GM18499 (cell line): ENCODE results near the gene CTDSPL2.
A peak's percentile ranks its signal among the peaks of the same experiment; 100 is the strongest.
"Not testable (repeated sequence)": the region's sequence is repeated elsewhere in the genome, so short reads cannot be mapped to it uniquely, and the experiment has no call there.

Experiments
- ATAC-seq: cut with Tn5 transposase; IDR thresholded peaks from one replicate; pipeline ENCODE4 v1.9.1; 2021; ENCODE audit warnings: moderate number of reproducible peaks; ENCODE audit not compliant: insufficient read depth, unreplicated experiment

CTDSPL2 gene

DNA sequence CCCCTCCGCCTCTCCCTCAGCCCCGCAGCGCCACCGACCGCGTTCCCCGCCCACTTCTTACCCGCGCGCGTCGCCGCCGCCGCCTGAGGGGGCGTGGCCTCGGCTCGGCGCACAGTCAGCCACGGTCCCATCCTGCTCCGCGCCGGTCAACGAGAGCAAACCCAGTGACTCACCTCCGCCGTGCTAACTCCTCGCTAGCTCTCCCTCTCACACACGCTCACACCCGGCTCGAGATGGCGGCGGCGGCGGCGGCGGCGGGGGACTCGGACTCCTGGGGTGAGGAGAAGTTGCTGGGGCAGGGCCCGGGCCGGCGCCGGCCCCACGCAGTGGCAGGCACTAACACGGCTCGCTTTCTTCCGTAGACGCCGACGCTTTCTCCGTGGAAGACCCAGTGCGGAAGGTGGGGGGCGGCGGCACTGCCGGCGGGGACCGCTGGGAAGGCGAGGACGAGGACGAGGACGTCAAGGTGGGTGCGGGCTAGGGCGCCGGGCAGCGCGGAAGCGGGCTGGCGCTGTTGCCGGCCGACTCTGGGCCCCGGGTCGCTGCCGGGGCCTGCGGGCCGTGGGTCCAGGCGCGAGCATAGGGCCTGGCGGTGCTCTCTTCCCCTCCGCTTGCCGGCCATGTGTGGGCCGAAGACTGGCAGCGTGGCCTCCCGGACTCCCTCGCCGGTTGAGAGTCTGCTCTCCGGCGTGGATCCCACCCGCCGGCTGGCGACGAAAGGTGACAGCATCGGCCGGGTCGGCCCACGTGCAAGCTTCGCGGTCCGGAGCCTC lies 109.7 kb downstream of the CTDSPL2 start, which contains the start of gene EIF3J:
Gene EIF3J, plus strand, starts transcription at position 186 of the 773 bp plus-strand sequence. Its CDS starts 48 bp downstream, at position 234.
- peak; percentile 83 for ATAC-seq

- no peak for ATAC-seq
These were observed 110.4 kb downstream of the CTDSPL2 start for GRCh38 chr15:44537735-44538240.

- ATAC-seq, result no peak
These were observed 114.0 kb downstream of the CTDSPL2 start for GRCh38 chr15:44541282-44541958.

- ATAC-seq, result no peak
These were observed 115.2 kb downstream of the CTDSPL2 start for GRCh38 chr15:44542596-44542995.

DNA sequence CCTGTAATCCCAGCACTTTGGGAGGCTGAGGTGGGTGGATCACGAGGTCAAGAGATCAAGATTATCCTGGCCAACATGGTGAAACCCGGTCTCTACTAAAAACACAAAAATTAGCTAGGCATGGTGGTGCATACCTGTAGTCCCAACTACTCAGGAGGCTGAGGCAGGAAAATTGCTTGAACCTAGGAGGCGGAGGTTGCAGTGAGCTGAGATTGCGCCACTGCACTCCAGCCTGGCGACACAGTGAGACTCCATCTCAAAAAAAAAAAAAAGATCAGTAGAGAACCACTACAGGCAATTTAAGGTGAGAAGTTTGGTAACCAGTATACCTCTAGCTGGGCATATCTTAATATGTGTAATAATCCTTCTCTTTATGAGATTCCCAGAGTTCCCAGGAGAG lies 117.3 kb downstream of the CTDSPL2 start:
- ATAC-seq, result not testable (repeated sequence)

GRCh38 chr15:44545913-44546802 lies 118.7 kb downstream of the CTDSPL2 start:
- no peak for ATAC-seq

DNA sequence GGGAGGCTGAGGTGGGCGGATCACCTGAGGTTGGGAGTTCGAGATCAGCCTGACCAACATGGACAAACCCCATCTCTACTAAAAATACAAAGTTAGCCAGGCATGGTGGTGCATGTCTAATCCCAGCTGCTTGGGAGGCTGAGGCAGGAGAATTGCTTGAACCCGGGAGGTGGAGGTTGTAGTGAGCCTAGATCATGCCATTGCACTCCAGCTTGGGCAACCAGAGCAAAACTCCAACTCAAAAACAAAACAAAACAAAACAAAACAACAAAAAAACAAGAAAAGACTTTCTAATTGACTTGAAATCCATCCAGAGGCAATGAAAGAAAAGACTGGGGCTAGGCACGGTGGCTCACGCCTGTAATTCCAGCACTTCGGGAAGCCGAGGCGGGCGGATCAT lies 121.7 kb downstream of the CTDSPL2 start:
- not testable (repeated sequence) for ATAC-seq

DNA sequence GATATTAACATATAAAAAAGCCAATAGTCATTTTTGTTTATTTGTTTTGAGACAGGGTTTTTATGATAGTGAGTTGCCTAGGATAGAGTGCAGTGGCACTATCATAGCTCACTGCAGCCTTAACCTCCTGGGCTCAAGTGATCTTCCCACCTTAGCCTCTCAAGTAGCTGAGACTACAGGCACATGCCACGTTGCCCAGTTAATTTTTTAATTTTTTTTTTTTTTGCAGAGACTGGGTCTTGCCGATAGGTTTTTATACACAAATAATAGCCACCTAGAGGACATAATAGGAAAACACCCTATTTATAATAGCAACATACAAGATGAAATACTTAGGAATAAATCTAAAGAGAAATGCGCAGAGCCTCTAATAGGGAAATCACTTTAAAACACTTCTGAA lies 122.8 kb downstream of the CTDSPL2 start:
- ATAC-seq, result no peak

DNA sequence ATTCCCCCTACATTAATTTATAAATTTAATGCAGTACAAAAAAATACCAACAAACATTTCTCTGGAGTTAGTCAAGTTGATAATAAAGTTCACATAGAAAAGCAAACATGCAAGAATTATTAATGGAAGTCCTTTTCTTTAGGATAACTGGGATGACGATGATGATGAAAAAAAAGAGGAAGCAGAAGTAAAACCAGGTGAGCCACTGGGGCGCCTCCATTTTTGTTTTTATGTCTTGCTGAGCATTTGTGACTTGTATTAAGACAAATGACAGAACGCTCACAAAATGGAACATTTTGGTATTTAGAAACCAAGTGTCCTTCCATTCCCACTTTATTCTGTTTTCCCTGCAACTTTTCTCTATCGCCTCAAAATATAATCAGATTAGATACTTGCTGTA lies 123.3 kb downstream of the CTDSPL2 start:
- ATAC-seq, result no peak

DNA sequence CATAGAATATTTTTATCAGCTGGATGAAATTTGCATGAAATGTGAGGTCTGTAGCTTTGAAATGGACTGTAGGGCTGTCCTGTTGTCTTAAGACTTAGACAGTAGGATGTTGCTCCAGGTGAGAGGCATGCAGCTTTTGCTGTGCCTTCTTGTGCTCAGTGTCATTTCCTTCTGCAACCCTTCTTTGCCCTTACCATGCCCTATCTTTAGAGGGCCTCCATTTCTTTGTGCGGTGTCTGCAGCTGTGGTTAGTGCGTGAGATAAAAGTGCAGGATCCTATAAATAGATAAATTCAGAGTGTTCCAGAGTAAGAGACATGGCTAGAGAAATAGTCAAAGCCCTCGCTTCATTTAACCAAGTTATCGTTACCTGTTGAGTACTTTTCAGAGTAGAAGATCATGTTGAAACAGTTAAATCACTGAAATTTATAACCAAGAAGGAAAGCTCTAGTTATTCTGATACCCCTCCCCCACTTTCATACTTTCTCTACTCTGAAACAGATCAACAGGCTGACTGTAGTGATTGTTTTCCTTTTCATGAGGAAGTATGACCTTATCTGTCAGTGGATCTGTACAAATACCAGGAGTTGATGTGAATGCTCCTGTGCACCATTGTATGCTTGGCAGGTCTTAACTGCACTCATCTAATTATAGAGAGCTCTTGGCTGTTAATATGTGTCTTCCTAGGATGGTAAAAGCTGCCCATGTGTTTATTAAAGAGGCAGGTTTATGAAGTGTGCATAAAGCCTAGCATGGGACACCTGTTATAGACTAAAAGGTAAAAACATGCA lies 127.7 kb downstream of the CTDSPL2 start:
- no peak for ATAC-seq

DNA sequence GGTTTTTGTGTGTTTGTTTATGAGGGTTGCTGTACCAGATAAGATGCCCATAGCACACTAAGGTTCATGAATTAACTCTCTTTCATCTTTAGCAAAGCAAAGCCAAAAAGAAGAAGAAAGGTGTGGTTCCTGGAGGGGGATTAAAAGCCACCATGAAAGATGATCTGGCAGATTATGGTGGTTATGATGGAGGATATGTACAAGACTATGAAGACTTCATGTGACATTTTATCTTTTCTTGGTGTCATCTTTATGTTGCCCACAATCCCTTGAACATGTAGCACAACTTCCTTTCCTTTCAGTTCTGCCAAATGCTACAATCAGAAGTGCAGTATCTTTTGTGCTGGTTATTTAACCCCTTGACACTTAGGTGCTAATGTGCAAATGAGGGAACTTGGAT lies 133.5 kb downstream of the CTDSPL2 start:
- not testable (repeated sequence) for ATAC-seq

GRCh38 chr15:44565387-44566154 lies 138.1 kb downstream of the CTDSPL2 start:
- ATAC-seq, result no peak

GRCh38 chr15:44566155-44566540 lies 138.7 kb downstream of the CTDSPL2 start:
- no peak for ATAC-seq

- no peak for ATAC-seq
These were observed 140.9 kb downstream of the CTDSPL2 start for GRCh38 chr15:44568338-44568737.

GRCh38 chr15:44569316-44569715 lies 141.9 kb downstream of the CTDSPL2 start:
- no peak for ATAC-seq

- ATAC-seq, result no peak
These were observed 142.9 kb downstream of the CTDSPL2 start for GRCh38 chr15:44570361-44570760.

GRCh38 chr15:44573386-44573785 lies 146.0 kb downstream of the CTDSPL2 start:
- no peak for ATAC-seq

DNA sequence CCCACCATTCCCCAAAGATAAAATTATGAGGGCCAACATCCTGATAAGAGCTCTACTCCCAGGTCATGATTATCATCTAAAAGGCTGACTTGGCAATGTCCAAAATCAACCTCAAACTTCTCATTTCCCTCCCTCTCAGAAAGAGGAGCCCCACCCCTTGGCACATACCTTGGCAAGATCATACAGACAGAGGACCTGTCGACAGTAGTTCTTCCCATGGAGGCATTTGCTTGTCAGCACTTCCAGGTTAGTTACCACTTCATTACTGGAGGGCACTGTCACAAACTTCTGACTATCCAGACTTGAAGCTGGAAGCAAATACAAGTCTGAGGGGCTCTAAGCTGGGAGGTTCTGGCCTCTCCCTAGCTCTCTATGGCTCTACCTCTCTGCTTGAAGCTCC lies 147.3 kb downstream of the CTDSPL2 start:
- no peak for ATAC-seq
